ENCODE measurements around the gene SLC46A2. TPM values are rescaled to one million over a fixed set of nuclear protein-coding genes. Genes with fewer than 3 reads are reported as not detected.

Gene SLC46A2
- total and polyA plus RNA-seq, 2 of the 8 experiments (the other 6 are each of a cell fraction or from before 2014, with no cell fraction given) = 0.03 TPM; not detected in 1

DNA sequence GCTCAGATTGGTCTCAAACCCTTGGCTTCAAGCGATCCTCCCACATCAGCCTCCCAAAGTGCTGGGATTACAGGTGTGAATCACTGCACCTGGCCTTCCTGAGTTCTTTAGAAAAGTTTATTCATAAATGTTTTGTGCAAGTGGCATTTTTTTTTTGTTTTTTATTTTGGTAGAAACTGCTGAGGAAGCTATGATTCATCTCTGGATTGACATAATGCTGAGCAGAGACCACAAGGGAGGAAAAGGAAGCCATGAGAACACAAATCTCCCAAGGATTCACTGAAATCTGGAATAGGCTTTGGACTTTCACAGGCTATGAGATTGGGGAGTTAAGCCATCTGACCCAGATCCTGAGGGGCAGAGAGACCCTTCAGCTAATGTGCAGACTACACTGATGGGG, 3.4 kb upstream of the SLC46A2 start:
- H2AK5ac ChIP-seq (ENCODE audit: low read depth, low read length) = no peak overlapping the region
- peaks cover 16% of the 10 kb centered on the region; the same call in 1 of the 2 replicates for H3K23me2 ChIP-seq (ENCODE audit: low read depth, low read length)
- H3K27me3 ChIP-seq (replicated peaks in 1 of 4; ENCODE audit: control insufficient read depth in 3 of 4, extremely low read depth in 1 of 4, insufficient read depth in 3 of 4, low read length in 3 of 4) = peaks cover 14 to 35% (median 28%) of the 10 kb centered on the region in 4 experiments
- H4K91ac ChIP-seq (replicated peaks; ENCODE audit: insufficient read length, low read length) = no peak overlapping the region
- no peak overlapping the region for H2BK5ac ChIP-seq (ENCODE audit: low read depth, low read length)
- H3K9me3 ChIP-seq (ENCODE audit: insufficient read depth in 2 of 2, low read depth in 1 of 2, low read length in 1 of 2) = no peaks in the 10 kb centered on the region; a peak in 1 of 4 replicates
- POLR2A ChIA-PET (ENCODE audit: partially characterized antibody) = no interaction called here
- DNase-seq (ENCODE audit: low read depth in 1 of 2, low spot score in 2 of 2) = no peak
- CTCF ChIA-PET (ENCODE audit: partially characterized antibody) = interaction anchor here (1.0 to 1.6 kb wide), 3 partner anchors 9 to 74 kb away, joined by 3 to 4 read pairs (median 3); no protein-coding TSS in a partner anchor
- H3K4ac ChIP-seq (replicated peaks; ENCODE audit: insufficient read length, low read depth, low read length) = no peak overlapping the region
- H3K14ac ChIP-seq (ENCODE audit: insufficient read length) = no peak overlapping the region
- no peak overlapping the region for H3K23ac ChIP-seq (ENCODE audit: insufficient read length)
- no peak for FAIRE-seq
- peaks cover 0 to 8% (median 4%) of the 10 kb centered on the region in 4 experiments; a peak in 4 of 7 replicates for H3K4me1 ChIP-seq (replicated peaks in 1 of 4; ENCODE audit: control insufficient read depth in 3 of 4, insufficient read depth in 4 of 4, low read length in 3 of 4)
- no peak overlapping the region for H3K27ac ChIP-seq (ENCODE audit: low read depth, low read length)
- no peak overlapping the region for H3K18ac ChIP-seq (ENCODE audit: extremely low read depth, low read length)
- H2BK20ac ChIP-seq (ENCODE audit: low read length) = no peak overlapping the region
- H3K4me3 ChIP-seq (ENCODE audit: extremely low read depth in 1 of 4, insufficient read depth in 2 of 4, low read depth in 3 of 4, low read length in 4 of 4) = no peak overlapping the region
- no peak overlapping the region for H2AFZ ChIP-seq (ENCODE audit: low read length)
- no peak overlapping the region for H2BK12ac ChIP-seq (ENCODE audit: low read depth, low read length)
- 91% methylated on average over 1 of the region's 1 CpG; no CpG with 5 or more reads in 1 of the 2 experiments for WGBS, 2 experiments (ENCODE audit: extremely low coverage in 1 of 2, insufficient coverage in 1 of 2, insufficient read length in 1 of 2, insufficient replicate concordance in 2 of 2, low coverage in 1 of 2, low lambda C conversion rate in 2 of 2, missing lambda C conversion rate in 1 of 2)
- no peaks in the 10 kb centered on the region for H3K79me2 ChIP-seq (ENCODE audit: control insufficient read depth in 1 of 2, insufficient read depth in 2 of 2, low read length in 2 of 2)
- no peak overlapping the region for H3K9ac ChIP-seq (replicated peaks in 1 of 4; ENCODE audit: extremely low read depth in 1 of 4, low read depth in 3 of 4, low read length in 3 of 4)
- no peak overlapping the region for H4K5ac ChIP-seq (ENCODE audit: insufficient read length, low read depth, low read length)
- TF ChIP-seq TCF12 (IDR thresholded peaks at IDR 0.05; ENCODE audit: low read depth, low read length) (no peak), EP300 (IDR thresholded peaks at IDR 0.05; ENCODE audit: borderline replicate concordance in 1 of 2, low read depth in 2 of 2, low read length in 2 of 2) (no peak), JUN (IDR thresholded peaks at IDR 0.05; ENCODE audit: low read depth, low read length) (no peak), CHD2 (IDR thresholded peaks at IDR 0.05; ENCODE audit: low read length) (no peak), RBBP5 (IDR thresholded peaks at IDR 0.05; ENCODE audit: borderline replicate concordance, low read depth, low read length) (no peak), TAF1 (IDR thresholded peaks at IDR 0.05; ENCODE audit: low read depth, low read length) (no peak), MAX (IDR thresholded peaks at IDR 0.05) (no peak), SIRT6 (IDR thresholded peaks at IDR 0.05; ENCODE audit: low read length) (no peak), POLR2AphosphoS5 (IDR thresholded peaks at IDR 0.05; ENCODE audit: low read depth, low read length) (no peak), ASH2L (IDR thresholded peaks at IDR 0.05; ENCODE audit: low read length) (no peak), SUZ12 (IDR thresholded peaks at IDR 0.05; ENCODE audit: low read length) (no peak)
- H4K8ac ChIP-seq (ENCODE audit: extremely low read depth, insufficient read depth, low read length) = no peak overlapping the region
- H3K36me3 ChIP-seq (ENCODE audit: control insufficient read depth in 2 of 4, insufficient read depth in 4 of 4, low read length in 3 of 4) = no peaks in the 10 kb centered on the region
- H3K4me2 ChIP-seq (ENCODE audit: insufficient read depth in 1 of 2, low read depth in 2 of 2, low read length in 2 of 2) = no peak overlapping the region
- H3K79me1 ChIP-seq (ENCODE audit: low read depth, low read length) = no peaks in the 10 kb centered on the region
- no peaks in the 10 kb centered on the region for H4K20me1 ChIP-seq (replicated peaks in 1 of 2; ENCODE audit: control insufficient read depth in 1 of 2, insufficient read depth in 2 of 2, low read length in 2 of 2)
- no peak overlapping the region for H2BK15ac ChIP-seq (ENCODE audit: low read length)
- H3K56ac ChIP-seq (replicated peaks; ENCODE audit: insufficient read length, low read depth, low read length) = no peak overlapping the region
- H2BK120ac ChIP-seq (replicated peaks; ENCODE audit: low read depth, low read length) = no peak overlapping the region
